NOMO-1 (cell line): ENCODE results near the gene CD177.
"Not testable (repeated sequence)": the region's sequence is repeated elsewhere in the genome, so short reads cannot be mapped to it uniquely, and the experiment has no call there.

Experiments used
- DNase-seq, 2 experiments: peaks; one replicate each; lab custom pipeline; 2025; ENCODE audit not compliant: unreplicated experiment in 2 of 2; lab: John Stamatoyannopoulos, UW

CD177 gene

GRCh38 chr19:43332058-43332922 lies 21.2 kb upstream of the CD177 start:
- no peak for DNase-seq

GRCh38 chr19:43336508-43336907 lies 17.0 kb upstream of the CD177 start:
- DNase-seq: not testable (repeated sequence)

GRCh38 chr19:43337737-43338136 lies 15.7 kb upstream of the CD177 start:
- no peak for DNase-seq

- no peak for DNase-seq
Measured at GRCh38 chr19:43338530-43338929, 15.0 kb upstream of the CD177 start.

GRCh38 chr19:43339243-43339930 lies 14.1 kb upstream of the CD177 start:
- not testable (repeated sequence) for DNase-seq

GRCh38 chr19:43340101-43340500 lies 13.4 kb upstream of the CD177 start:
- DNase-seq: not testable (repeated sequence)

- DNase-seq: not testable (repeated sequence)
Measured at GRCh38 chr19:43341098-43341497, 12.4 kb upstream of the CD177 start.

GRCh38 chr19:43342104-43342503 lies 11.4 kb upstream of the CD177 start:
- peak; percentile 20 to 76 for DNase-seq

GRCh38 chr19:43344347-43344925 lies 9.1 kb upstream of the CD177 start:
- DNase-seq: peak in 1 of 2 experiments; percentile 50

- not testable (repeated sequence) for DNase-seq
Measured at GRCh38 chr19:43349813-43350212, 3.7 kb upstream of the CD177 start.

- DNase-seq: peak; percentile 69 to 71
Measured at GRCh38 chr19:43351998-43352746, 1.3 kb upstream of the CD177 start.

GRCh38 chr19:43354305-43354627 lies 780 bp downstream of the CD177 start:
- DNase-seq: no peak

- not testable (repeated sequence) for DNase-seq
Measured at GRCh38 chr19:43356749-43357148, 3.3 kb downstream of the CD177 start.

- DNase-seq: no peak
Measured at GRCh38 chr19:43362179-43362578, 8.7 kb downstream of the CD177 start.

GRCh38 chr19:43362745-43363144 lies 9.3 kb downstream of the CD177 start:
- DNase-seq: peak; percentile 75 to 82

GRCh38 chr19:43365677-43366076 lies 12.2 kb downstream of the CD177 start:
- not testable (repeated sequence) for DNase-seq

- no peak for DNase-seq
Measured at GRCh38 chr19:43367822-43368221, 14.3 kb downstream of the CD177 start.

GRCh38 chr19:43368897-43369296 lies 15.4 kb downstream of the CD177 start:
- not testable (repeated sequence) for DNase-seq

GRCh38 chr19:43371909-43372308 lies 18.4 kb downstream of the CD177 start:
- DNase-seq: peak; percentile 49 to 58

- peak; percentile 94 to 96 for DNase-seq
Measured at GRCh38 chr19:43372462-43372861, 19.0 kb downstream of the CD177 start.

- DNase-seq: not testable (repeated sequence)
Measured at GRCh38 chr19:43377624-43378023, 24.1 kb downstream of the CD177 start.
